Neuronal stem cell (in vitro differentiated cells): ENCODE results near the gene SMCHD1.
"Not testable (repeated sequence)": the region's sequence is repeated elsewhere in the genome, so short reads cannot be mapped to it uniquely, and the experiment has no call there.

Experiments used
- DNase-seq: peaks from one replicate; pipeline ENCODE4 v3.0.0-alpha.2; 2013; ENCODE audit warnings: low spot score
- H2AFZ ChIP-seq: one replicate; pipeline ENCODE4 v1.6.1; 2013; ENCODE audit warnings: mild to moderate bottlenecking, low read length, inconsistent platforms
- H2AK5ac ChIP-seq: 2 replicates; pipeline ENCODE4 v1.6.1; 2013; ENCODE audit warnings: low read depth, mild to moderate bottlenecking, inconsistent platforms, low read length, moderate library complexity, mixed read lengths
- H2BK120ac ChIP-seq: 2 replicates; pipeline ENCODE4 v1.6.1; 2013; ENCODE audit warnings: low read depth, mild to moderate bottlenecking, inconsistent platforms, low read length, moderate library complexity, mixed read lengths
- H2BK12ac ChIP-seq: one replicate; pipeline ENCODE4 v1.6.1; 2013; ENCODE audit warnings: low read length, inconsistent platforms
- H2BK15ac ChIP-seq: 2 replicates; pipeline ENCODE4 v1.6.1; 2013; ENCODE audit warnings: mild to moderate bottlenecking, low read length, inconsistent platforms, mixed read lengths
- H2BK5ac ChIP-seq: one replicate; pipeline ENCODE4 v1.6.1; 2013; ENCODE audit warnings: inconsistent platforms, mild to moderate bottlenecking, low read length, moderate library complexity
- H3K14ac ChIP-seq: one replicate; pipeline ENCODE4 v1.6.1; 2013; ENCODE audit warnings: low read length, inconsistent platforms
- H3K18ac ChIP-seq: 2 replicates; pipeline ENCODE4 v1.6.1; 2013; ENCODE audit warnings: low read length, inconsistent platforms
- H3K23ac ChIP-seq: 2 replicates; pipeline ENCODE4 v1.6.1; 2013; ENCODE audit warnings: low read depth, mild to moderate bottlenecking, mixed read lengths, low read length, inconsistent platforms; ENCODE audit not compliant: poor library complexity
- H3K27ac ChIP-seq: replicated peaks from 3 replicates; pipeline ENCODE4 v1.5.1; 2013; ENCODE audit warnings: low read length, inconsistent platforms
- H3K27me3 ChIP-seq, 3 experiments: 2 replicates each; pipeline ENCODE4 v1.6.1; 2013; ENCODE audit warnings: low read length in 3 of 3, mild to moderate bottlenecking in 2 of 3, inconsistent platforms in 1 of 3, low read depth in 1 of 3, mixed read lengths in 1 of 3, moderate library complexity in 1 of 3; ENCODE audit not compliant: control insufficient read depth in 3 of 3, insufficient read depth in 3 of 3
- H3K36me3 ChIP-seq, 2 donors: replicated peaks in 1 of 2; 2 replicates each; pipeline ENCODE4 v1.6.1; 2013; ENCODE audit warnings: low read length in 2 of 2; ENCODE audit not compliant: control insufficient read depth in 2 of 2, insufficient read depth in 2 of 2
- H3K4ac ChIP-seq: 2 replicates; pipeline ENCODE4 v1.6.1; 2013; ENCODE audit warnings: inconsistent platforms, mild to moderate bottlenecking, low read length, moderate library complexity
- H3K4me1 ChIP-seq, 2 donors: 1 replicate in 1 of 2; 2 replicates in 1 of 2; pipeline ENCODE4 v1.6.1; 2013; ENCODE audit warnings: low read length in 2 of 2, low read depth in 1 of 2; ENCODE audit not compliant: control insufficient read depth in 2 of 2, insufficient read depth in 1 of 2
- H3K4me2 ChIP-seq: one replicate; pipeline ENCODE4 v1.6.1; 2013; ENCODE audit warnings: mild to moderate bottlenecking, low read length, inconsistent platforms; ENCODE audit not compliant: insufficient read depth, poor library complexity, severe bottlenecking
- H3K4me3 ChIP-seq, 2 donors: 2 replicates each; pipeline ENCODE4 v1.5.1; 2013; ENCODE audit warnings: low read length in 2 of 2, mild to moderate bottlenecking in 2 of 2, inconsistent platforms in 1 of 2, moderate library complexity in 1 of 2
- H3K79me1 ChIP-seq: one replicate; pipeline ENCODE4 v1.6.1; 2013; ENCODE audit warnings: low read depth, mild to moderate bottlenecking, inconsistent platforms, low read length, moderate library complexity
- H3K9ac ChIP-seq: one replicate; pipeline ENCODE4 v1.6.1; 2013; ENCODE audit warnings: mild to moderate bottlenecking, low read depth, low read length, inconsistent platforms; ENCODE audit not compliant: poor library complexity
- H3K9me3 ChIP-seq, 2 donors: replicated peaks in 1 of 2; 2 replicates each; pipeline versions ENCODE3 to v1.6.1; 2013; ENCODE audit warnings: low read length in 2 of 2, mild to moderate bottlenecking in 2 of 2, inconsistent platforms in 1 of 2, low read depth in 1 of 2, mixed read lengths in 1 of 2, moderate library complexity in 1 of 2; ENCODE audit not compliant: control insufficient read depth in 2 of 2, insufficient read depth in 1 of 2
- H4K8ac ChIP-seq: one replicate; pipeline ENCODE4 v1.6.1; 2013; ENCODE audit warnings: low read depth, mild to moderate bottlenecking, inconsistent platforms, low read length, moderate library complexity
- H4K91ac ChIP-seq: one replicate; pipeline ENCODE4 v1.6.1; 2013; ENCODE audit warnings: low read length, low read depth, mild to moderate bottlenecking, inconsistent platforms; ENCODE audit not compliant: poor library complexity
- WGBS, 2 donors: extraction: QIAGEN DNeasy Blood & Tissue Kit; methylation state at CpG; one replicate each; pipeline ENCODE4 v1.1.7; 2013; ENCODE audit warnings: missing lambda C conversion rate in 2 of 2, mixed read lengths in 1 of 2; ENCODE audit not compliant: insufficient read length in 2 of 2, insufficient replicate concordance in 1 of 2; ENCODE audit errors: extremely low coverage in 2 of 2; 5-methylcytosine and 5-hydroxymethylcytosine counted together

The SMCHD1 gene

GRCh38 chr18:2662288-2662687 is 6.8 kb downstream of the SMCHD1 start:
- no CpG with 5 or more reads among the region's 7 CpGs for WGBS, 2 donors
- H3K4me3 ChIP-seq, H3K27ac ChIP-seq: not testable (repeated sequence)

GRCh38 chr18:2662990-2663389 is 7.5 kb downstream of the SMCHD1 start:
- peaks cover under 1 to 78% of the 10 kb centered on the region in 2 donors for H3K36me3 ChIP-seq
- no peak for DNase-seq
- no CpG with 5 or more reads among the region's 5 CpGs for WGBS, 2 donors
- H3K9me3 ChIP-seq, result peaks cover 0 to 16% of the 10 kb centered on the region in 2 donors
- H3K18ac ChIP-seq, result no peak overlapping the region
- H3K14ac ChIP-seq, result no peak overlapping the region
- H3K23ac ChIP-seq, result no peak overlapping the region
- H2AFZ ChIP-seq, result no peak overlapping the region
- H3K4me2 ChIP-seq, result no peak overlapping the region
- no peak overlapping the region for H4K91ac ChIP-seq
- no peak overlapping the region for H2BK15ac ChIP-seq
- peaks cover 0 to 2% of the 10 kb centered on the region in 2 donors for H3K4me1 ChIP-seq
- H2BK12ac ChIP-seq, result no peak overlapping the region
- H3K9ac ChIP-seq, result no peak overlapping the region
- no peak overlapping the region for H2AK5ac ChIP-seq
- no peak overlapping the region for H2BK5ac ChIP-seq
- no peak overlapping the region for H3K4me3 ChIP-seq
- no peak overlapping the region for H3K27ac ChIP-seq
- H4K8ac ChIP-seq, result no peak overlapping the region
- H2BK120ac ChIP-seq, result no peak overlapping the region
- H3K79me1 ChIP-seq, result peaks cover 7% of the 10 kb centered on the region
- no peak overlapping the region for H3K4ac ChIP-seq
- no peaks in the 10 kb centered on the region for H3K27me3 ChIP-seq

More at GRCh38 chr18:2662288-2662687, 6.8 kb downstream of the SMCHD1 start:
- H3K4me2 ChIP-seq, H4K8ac ChIP-seq, DNase-seq, H3K18ac ChIP-seq, H2BK120ac ChIP-seq, H3K23ac ChIP-seq, H2BK12ac ChIP-seq, H3K27me3 ChIP-seq, H3K14ac ChIP-seq, H2BK15ac ChIP-seq, H2AFZ ChIP-seq, H4K91ac ChIP-seq, H2AK5ac ChIP-seq, H3K79me1 ChIP-seq, H3K4me1 ChIP-seq, H3K4ac ChIP-seq, H2BK5ac ChIP-seq, H3K9ac ChIP-seq: not testable (repeated sequence)
- Histone ChIP-seq H3K36me3 (peaks cover 0 to 71% of the 10 kb centered on the region in 2 donors), H3K9me3 (peaks cover 0 to 16% of the 10 kb centered on the region in 2 donors)

- no peak for DNase-seq
- H2AFZ ChIP-seq, result no peak overlapping the region
- H2AK5ac ChIP-seq, result no peak overlapping the region
- H3K79me1 ChIP-seq, result peaks cover 2% of the 10 kb centered on the region
- no peak overlapping the region for H3K4me3 ChIP-seq
- no peak overlapping the region for H4K91ac ChIP-seq
- no peaks in the 10 kb centered on the region for H3K4me1 ChIP-seq
- no peaks in the 10 kb centered on the region for H3K27me3 ChIP-seq
- no peak overlapping the region for H3K4me2 ChIP-seq
- no peak overlapping the region for H3K18ac ChIP-seq
- no CpG with 5 or more reads among the region's 5 CpGs for WGBS, 2 donors
- H2BK15ac ChIP-seq, result no peak overlapping the region
- H2BK5ac ChIP-seq, result no peak overlapping the region
- H2BK12ac ChIP-seq, result no peak overlapping the region
- H3K4ac ChIP-seq, result no peak overlapping the region
- H3K9ac ChIP-seq, result no peak overlapping the region
- H3K27ac ChIP-seq, result no peak overlapping the region
- no peak overlapping the region for H3K23ac ChIP-seq
- no peak overlapping the region for H4K8ac ChIP-seq
- peaks cover 12 to 99% of the 10 kb centered on the region in 2 donors for H3K36me3 ChIP-seq
- no peak overlapping the region for H3K14ac ChIP-seq
- no peaks in the 10 kb centered on the region for H3K9me3 ChIP-seq
- no peak overlapping the region for H2BK120ac ChIP-seq
Measured at GRCh38 chr18:2672410-2672809, 16.9 kb downstream of the SMCHD1 start.

GRCh38 chr18:2672872-2673271 is 17.3 kb downstream of the SMCHD1 start:
- no peak overlapping the region for H3K4me3 ChIP-seq
- no peak overlapping the region for H2BK5ac ChIP-seq
- H2BK15ac ChIP-seq, result no peak overlapping the region
- no peak overlapping the region for H4K8ac ChIP-seq
- no peaks in the 10 kb centered on the region for H3K4me1 ChIP-seq
- no peak overlapping the region for H2BK120ac ChIP-seq
- no peak overlapping the region for H3K27ac ChIP-seq
- no peaks in the 10 kb centered on the region for H3K9me3 ChIP-seq
- H3K14ac ChIP-seq, result no peak overlapping the region
- peaks cover 2% of the 10 kb centered on the region for H3K79me1 ChIP-seq
- no peak overlapping the region for H3K18ac ChIP-seq
- no CpG with 5 or more reads among the region's 1 CpG for WGBS, 2 donors
- no peak overlapping the region for H3K4ac ChIP-seq
- no peak overlapping the region for H2AFZ ChIP-seq
- H3K9ac ChIP-seq, result no peak overlapping the region
- DNase-seq, result no peak
- H3K36me3 ChIP-seq, result peaks cover 12 to 99% of the 10 kb centered on the region in 2 donors
- H3K27me3 ChIP-seq, result no peaks in the 10 kb centered on the region
- no peak overlapping the region for H2AK5ac ChIP-seq
- H2BK12ac ChIP-seq, result no peak overlapping the region
- no peak overlapping the region for H3K23ac ChIP-seq
- no peak overlapping the region for H3K4me2 ChIP-seq
- no peak overlapping the region for H4K91ac ChIP-seq
